DMS79 treated with DMSO at 0.1 percent for 48 hours (cell line): ENCODE data around the gene FOXP4.
"Not testable (repeated sequence)": the region's sequence is repeated elsewhere in the genome, so short reads cannot be mapped to it uniquely, and the experiment has no call there.

Source experiments
- DNase-seq: peaks from one replicate; lab custom pipeline; 2025; lab: John Stamatoyannopoulos, UW

FOXP4 gene

GRCh38 chr6:41599015-41599851 is 53.1 kb downstream of the FOXP4 start:
- DNase-seq, result no peak

GRCh38 chr6:41599852-41600445 is 53.8 kb downstream of the FOXP4 start:
- DNase-seq, result no peak

DNA sequence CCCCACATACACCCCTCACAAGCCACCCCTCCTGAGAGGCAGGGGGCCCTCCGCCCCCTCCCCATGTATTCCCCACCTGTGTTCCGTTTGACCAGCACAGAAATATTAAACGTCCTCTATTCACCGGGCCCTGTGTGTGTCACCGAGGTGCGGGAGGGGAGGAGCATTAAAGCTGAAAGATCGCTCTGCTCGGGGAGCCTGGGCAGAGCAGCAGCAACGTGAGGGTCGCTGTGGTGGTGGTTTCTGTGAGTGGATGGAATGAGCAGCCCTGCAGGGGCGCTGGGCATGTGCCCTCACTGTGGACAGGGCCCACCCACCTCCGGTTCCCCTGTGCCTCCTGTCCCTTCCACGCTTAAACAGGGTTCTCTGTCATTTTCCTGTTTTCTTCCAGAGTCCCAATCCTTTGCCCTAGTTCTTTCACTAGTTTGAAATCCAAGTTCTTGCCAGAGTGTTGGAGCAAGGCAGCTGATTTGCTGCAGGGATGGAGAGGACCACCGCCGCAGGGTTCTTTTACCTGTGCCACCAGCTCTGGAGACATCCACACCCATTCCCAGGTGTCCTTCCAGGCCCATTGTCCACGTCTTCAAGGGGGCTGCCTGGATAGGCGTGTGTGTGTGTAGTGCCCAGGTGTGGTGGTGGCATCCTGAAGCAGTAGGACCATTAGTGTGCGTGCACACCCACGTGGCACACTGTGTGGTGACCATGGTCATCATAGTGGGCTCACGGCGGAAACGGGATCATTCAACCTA is 54.5 kb downstream of the FOXP4 start:
- DNase-seq, result no peak

DNA sequence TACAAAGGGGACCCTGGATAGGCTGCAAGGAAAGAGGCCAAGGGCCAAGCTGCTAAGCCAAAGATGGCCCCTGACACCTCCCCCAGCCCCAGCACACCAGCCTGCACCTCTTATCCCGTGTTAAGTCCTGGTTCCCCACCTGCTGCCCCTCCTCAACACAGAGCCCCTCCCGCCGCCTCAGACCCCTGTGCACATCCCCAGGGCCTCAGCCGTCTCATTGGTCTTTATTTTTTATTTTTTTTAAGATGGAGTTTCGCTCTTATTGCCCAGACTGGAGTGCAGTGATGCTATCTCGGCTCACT is 55.0 kb downstream of the FOXP4 start:
- no peak for DNase-seq

DNA sequence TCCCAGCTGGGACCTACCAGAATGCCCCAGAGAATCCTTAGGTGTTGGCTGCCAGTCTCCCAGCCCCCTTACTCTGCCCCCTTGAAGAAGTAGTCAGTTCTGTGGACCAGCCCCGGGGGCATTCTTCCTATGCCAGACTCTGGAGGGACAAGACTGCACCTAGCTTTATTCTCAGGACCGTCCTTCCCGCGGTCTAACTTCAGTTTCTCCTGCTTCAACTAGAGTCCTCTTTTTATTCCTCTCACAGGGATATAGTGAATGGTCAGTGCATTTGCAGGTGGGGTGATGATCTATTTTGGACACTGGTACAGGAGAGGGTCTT is 56.2 kb downstream of the FOXP4 start:
- no peak for DNase-seq

DNA sequence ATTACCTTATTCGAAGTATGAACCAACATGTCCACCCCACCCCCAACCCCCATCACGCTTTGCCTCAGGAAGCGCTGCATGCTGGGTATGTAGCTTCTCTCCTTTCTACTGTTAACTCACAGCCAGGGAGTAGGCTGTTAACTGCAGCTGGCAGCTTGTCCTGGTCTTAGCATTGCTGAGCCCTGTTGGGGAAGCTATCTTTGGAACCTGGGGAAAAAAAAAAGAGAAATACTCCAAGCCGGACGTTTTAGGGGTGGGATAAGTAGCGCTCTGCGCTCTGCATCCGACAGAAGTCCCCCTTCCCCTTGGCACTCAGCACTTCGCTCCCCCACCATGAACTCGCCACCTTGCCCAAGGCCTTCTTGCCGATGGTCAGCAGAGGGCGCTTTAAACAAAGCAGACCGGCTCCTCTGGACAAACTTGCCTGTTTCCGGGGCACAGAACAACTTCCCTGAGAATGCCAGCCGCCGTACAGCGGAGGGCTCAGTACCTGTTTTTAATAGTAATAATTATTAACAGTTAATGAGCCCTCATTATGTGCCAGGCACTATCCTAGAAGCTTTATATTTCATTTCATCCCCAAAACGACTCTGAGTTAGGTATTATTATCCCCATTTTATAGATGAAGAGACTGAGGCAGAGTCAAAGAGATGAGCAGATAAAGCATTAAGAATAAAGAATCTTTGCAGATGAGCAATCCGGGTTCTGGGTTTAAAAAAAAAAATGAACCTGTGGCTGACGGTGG is 56.9 kb downstream of the FOXP4 start:
- peak; percentile 86 for DNase-seq

- DNase-seq, result no peak
Observed at GRCh38 chr6:41604006-41604405, 57.8 kb downstream of the FOXP4 start.

- no peak for DNase-seq
Observed at GRCh38 chr6:41605649-41606048, 59.5 kb downstream of the FOXP4 start.

GRCh38 chr6:41607036-41607435 is 60.9 kb downstream of the FOXP4 start:
- DNase-seq, result no peak

GRCh38 chr6:41607736-41608135 is 61.6 kb downstream of the FOXP4 start:
- DNase-seq, result no peak

- DNase-seq, result no peak
Observed at GRCh38 chr6:41608443-41609151, 62.4 kb downstream of the FOXP4 start.

DNA sequence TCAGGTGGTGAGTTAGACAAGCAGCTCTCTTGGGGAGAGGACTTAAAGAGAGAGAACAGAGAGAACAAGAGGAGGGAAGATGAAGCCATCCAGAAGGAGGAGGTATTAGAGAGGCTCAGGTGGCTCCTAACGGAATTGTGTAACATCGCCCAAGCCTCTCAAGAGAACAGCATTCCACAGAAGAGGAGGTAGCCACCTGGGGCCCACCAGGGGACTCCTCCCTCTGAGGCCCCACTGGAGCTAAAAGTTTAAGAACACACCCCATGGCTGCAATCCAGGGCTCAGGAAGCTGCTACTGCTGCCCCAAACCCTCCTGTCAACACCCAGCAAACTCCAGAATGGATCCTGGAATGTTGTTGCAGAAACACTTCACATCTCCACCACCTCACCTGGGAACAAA is 68.5 kb downstream of the FOXP4 start:
- no peak for DNase-seq

GRCh38 chr6:41615311-41615710 is 69.1 kb downstream of the FOXP4 start:
- no peak for DNase-seq

DNA sequence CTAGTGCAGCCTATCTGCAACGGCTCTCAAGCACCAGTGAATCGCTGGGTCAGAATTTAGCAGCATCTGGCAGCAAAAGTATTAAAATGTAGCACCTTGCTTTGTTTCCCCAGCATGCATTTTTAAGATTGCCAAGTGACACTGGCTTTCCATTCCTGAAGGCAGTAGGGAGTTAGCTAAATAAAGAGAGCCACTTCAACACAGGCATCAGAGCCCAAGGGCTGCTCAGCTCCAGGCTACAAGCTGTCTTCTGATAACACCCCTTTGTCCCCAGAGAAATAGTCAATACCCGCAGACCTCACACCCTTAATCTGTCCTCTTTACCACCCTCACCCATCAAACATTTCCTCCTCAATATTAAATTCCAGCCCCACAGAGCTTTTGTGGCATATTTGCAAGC is 72.4 kb downstream of the FOXP4 start:
- no peak for DNase-seq

GRCh38 chr6:41619193-41619592 is 73.0 kb downstream of the FOXP4 start:
- not testable (repeated sequence) for DNase-seq

GRCh38 chr6:41621367-41621766 is 75.2 kb downstream of the FOXP4 start:
- DNase-seq, result no peak

- DNase-seq, result no peak
Observed at GRCh38 chr6:41621802-41622201, 75.6 kb downstream of the FOXP4 start.

GRCh38 chr6:41622206-41622988 is 76.2 kb downstream of the FOXP4 start:
- DNase-seq, result no peak

DNA sequence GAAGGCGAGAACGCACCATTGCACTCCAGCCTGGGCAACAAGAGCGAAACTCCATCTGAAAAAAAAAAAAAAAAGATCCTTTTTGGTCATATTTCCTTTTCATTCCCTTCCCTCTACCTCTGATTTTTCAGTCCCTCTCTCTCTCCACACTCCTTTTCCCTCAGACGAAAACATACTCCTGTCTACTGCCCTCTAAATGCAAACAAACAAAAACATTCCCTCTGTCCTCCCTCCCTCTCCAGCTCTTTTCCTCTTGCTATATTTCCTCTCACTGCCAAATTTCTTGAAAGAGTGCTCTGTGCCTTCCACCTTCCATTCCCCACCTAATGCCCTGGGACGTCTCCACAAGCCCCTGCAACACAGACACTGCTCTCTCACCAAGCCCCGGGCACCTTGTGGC is 77.1 kb downstream of the FOXP4 start:
- no peak for DNase-seq

GRCh38 chr6:41624621-41625380 is 78.6 kb downstream of the FOXP4 start:
- DNase-seq, result no peak
